Effector CD4-positive, alpha-beta T cell (primary cell): ENCODE results near the gene IL23A.
A peak's percentile ranks its signal among the peaks of the same experiment; 100 is the strongest.
"Not testable (repeated sequence)": the region's sequence is repeated elsewhere in the genome, so short reads cannot be mapped to it uniquely, and the experiment has no call there.

Source experiments
- DNase-seq: peaks from one replicate; pipeline ENCODE4 v3.0.0-alpha.2; 2020

IL23A gene

GRCh38 chr12:56326533-56326932 is 12.2 kb upstream of the IL23A start:
- no peak for DNase-seq

- DNase-seq, result no peak
These were observed 7.7 kb upstream of the IL23A start for GRCh38 chr12:56330936-56331490.

GRCh38 chr12:56332512-56333196 is 6.0 kb upstream of the IL23A start:
- no peak for DNase-seq

- DNase-seq, result no peak
These were observed 5.4 kb upstream of the IL23A start for GRCh38 chr12:56333197-56333678.

- DNase-seq, result peak; percentile 87
These were observed 4.8 kb upstream of the IL23A start, which contains the start of gene PAN2 for GRCh38 chr12:56333679-56334489. Gene PAN2, minus strand, starts transcription at chr12:56334000. Its CDS starts 906 bp downstream, at chr12:56333094.

GRCh38 chr12:56334490-56334793 is 4.2 kb upstream of the IL23A start:
- DNase-seq, result no peak

GRCh38 chr12:56335527-56335926 is 3.2 kb upstream of the IL23A start:
- DNase-seq, result not testable (repeated sequence)

- DNase-seq, result no peak
These were observed 2.1 kb upstream of the IL23A start for GRCh38 chr12:56336361-56337167.

- DNase-seq, result no peak
These were observed 882 bp upstream of the IL23A start for GRCh38 chr12:56337753-56338251.

- DNase-seq, result no peak
These were observed 406 bp downstream of the IL23A start for GRCh38 chr12:56339158-56339422.

GRCh38 chr12:56341616-56342015 is 2.9 kb downstream of the IL23A start:
- DNase-seq, result no peak

- DNase-seq, result not testable (repeated sequence)
These were observed 3.6 kb downstream of the IL23A start for GRCh38 chr12:56342290-56342689.

GRCh38 chr12:56346675-56347074 is 8.0 kb downstream of the IL23A start:
- no peak for DNase-seq

- DNase-seq, result not testable (repeated sequence)
These were observed 8.6 kb downstream of the IL23A start for GRCh38 chr12:56347255-56347654.

GRCh38 chr12:56348776-56349175 is 10.1 kb downstream of the IL23A start:
- no peak for DNase-seq

GRCh38 chr12:56350662-56351061 is 12.0 kb downstream of the IL23A start:
- no peak for DNase-seq

- no peak for DNase-seq
These were observed 12.6 kb downstream of the IL23A start for GRCh38 chr12:56351325-56351724.

- no peak for DNase-seq
These were observed 20.3 kb downstream of the IL23A start for GRCh38 chr12:56358836-56359532.

GRCh38 chr12:56359851-56360767 is 21.4 kb downstream of the IL23A start, which contains the start of gene STAT2:
Gene STAT2, minus strand, starts transcription at chr12:56360107. Its CDS starts 3,536 bp downstream, at chr12:56356571.
- DNase-seq, result peak; percentile 98

GRCh38 chr12:56361487-56362129 is 22.9 kb downstream of the IL23A start:
- DNase-seq, result no peak
